K562 (cell line): Measurements from ENCODE around the gene GALM. TPM values are rescaled to one million over a fixed set of nuclear protein-coding genes. Genes with fewer than 3 reads are reported as not detected.

ENCODE experiments used
- DNMT1 ChIP-seq: fragments of 450-650 bp; IDR thresholded peaks from 2 replicates; pipeline ENCODE4 v1.6.1; 2016; ENCODE audit warnings: antibody characterized with exemption, mild to moderate bottlenecking
- ELF2 ChIP-seq: fragments of 250-450 bp; sonication (Bioruptor Pico); IDR thresholded peaks from 2 replicates; pipeline ENCODE4 v1.5.0; 2021; ENCODE audit warnings: mild to moderate bottlenecking
- FOXK1 ChIP-seq: sonication (generic); formaldehyde crosslinking; IDR thresholded peaks from 2 replicates; pipeline ENCODE4 v1.8.0; 2022; ENCODE audit warnings: missing genetic modification reagents, mild to moderate bottlenecking, borderline replicate concordance
- HDAC3 ChIP-seq: fragments of 450-650 bp; IDR thresholded peaks from 2 replicates; pipeline ENCODE4 v1.6.1; 2018; ENCODE audit warnings: borderline replicate concordance, mild to moderate bottlenecking, moderate library complexity; ENCODE audit not compliant: partially characterized antibody
- MCM3 ChIP-seq: fragments of 450-650 bp; IDR thresholded peaks from 2 replicates; pipeline ENCODE4 v1.6.1; 2016
- MTA3 ChIP-seq: fragments of 450-650 bp; formaldehyde crosslinking; IDR thresholded peaks from 2 replicates; pipeline ENCODE4 v1.6.1; 2017; ENCODE audit warnings: mild to moderate bottlenecking, borderline replicate concordance
- TOE1 ChIP-seq, 2 experiments: fragments of 450-650 bp in 1 of 2; sonication (generic) in 1 of 2; formaldehyde crosslinking in 1 of 2; IDR thresholded peaks; 2 replicates each; pipeline versions ENCODE4 v1.7.1 to v1.8.0; 2016 to 2022; ENCODE audit warnings: borderline replicate concordance in 2 of 2, mild to moderate bottlenecking in 2 of 2, antibody characterized with exemption in 1 of 2, inconsistent platforms in 1 of 2, low read depth in 1 of 2, missing genetic modification reagents in 1 of 2, moderate library complexity in 1 of 2
- WHSC1 ChIP-seq: IDR thresholded peaks from one replicate; pipeline ENCODE4 v1.6.1; 2012; ENCODE audit warnings: low read length, control low read depth, inconsistent platforms
- YY1 ChIP-seq, 3 experiments: IDR thresholded peaks; 2 replicates each; pipeline ENCODE4 v1.6.1; 2011; ENCODE audit warnings: low read length in 2 of 3, mild to moderate bottlenecking in 2 of 3, moderate library complexity in 2 of 3, borderline replicate concordance in 1 of 3, control low read depth in 1 of 3, low read depth in 1 of 3; ENCODE audit not compliant: insufficient read depth in 3 of 3, insufficient replicate concordance in 2 of 3, control insufficient read depth in 1 of 3, insufficient read length in 1 of 3; ENCODE audit errors: extremely low read depth in 1 of 3
- ZFP30 ChIP-seq: fragments of 250-450 bp; sonication (Bioruptor Pico); IDR thresholded peaks from 2 replicates; pipeline ENCODE4 v1.8.0; 2022; ENCODE audit warnings: moderate library complexity, mild to moderate bottlenecking, inconsistent platforms, borderline replicate concordance
- polyA plus RNA-seq, 8 experiments: library from polyadenylated mRNA; depleted of rRNA in 4 of 8; stranded (reverse) in 5 of 8; unstranded in 3 of 8; fragments of >200 nt; fragmentation: Nextera tagmentation in 2 of 8; fragmentation: Illumina TruSeq in 1 of 8; extraction: Ambion mirVana in 2 of 8; extraction: Trizol in 1 of 8; gene quantifications; 2 replicates each; pipeline versions ENCODE4 v1.2.1 to v1.2.3, GENCODE V29; 2011 to 2014; ENCODE audit warnings: inconsistent platforms in 1 of 8, missing spikeins in 1 of 8
- total RNA-seq, 7 experiments: library from RNA; depleted of rRNA in 6 of 7; stranded (reverse); fragments of >200 nt in 6 of 7; fragmentation: Illumina TruSeq in 2 of 7; extraction: Trizol in 2 of 7; gene quantifications; 2 replicates each; pipeline versions ENCODE4 v1.2.1 to v1.2.3, GENCODE V29; 2011 to 2021; ENCODE audit warnings: low replicate concordance in 1 of 7
- TF ChIP-seq, protein P1 (sequence below): sonication (generic); formaldehyde crosslinking; IDR thresholded peaks from 2 replicates; pipeline ENCODE4 v1.8.0; 2023; ENCODE audit warnings: missing genetic modification reagents, mild to moderate bottlenecking, borderline replicate concordance
- TF ChIP-seq, protein P2 (sequence below): fragments of 450-650 bp; formaldehyde crosslinking; IDR thresholded peaks from 2 replicates; pipeline ENCODE4 v1.4.0; 2022; ENCODE audit warnings: mild to moderate bottlenecking, moderate library complexity
- TF ChIP-seq, protein P3 (sequence below): sonication (generic); formaldehyde crosslinking; IDR thresholded peaks from 2 replicates; pipeline ENCODE4 v1.8.1; 2023; ENCODE audit warnings: mild to moderate bottlenecking, missing genetic modification reagents
- TF ChIP-seq, protein P4 (sequence below): sonication (generic); formaldehyde crosslinking; IDR thresholded peaks from 2 replicates; pipeline ENCODE4 v1.8.0; 2022; ENCODE audit warnings: mild to moderate bottlenecking, missing genetic modification reagents

Gene GALM
- total and polyA plus RNA-seq, 9 of the 15 experiments (the other 6 are each of a cell fraction or from before 2014, with no cell fraction given), result 22.1 to 51.7 (median 27.9) TPM

DNA sequence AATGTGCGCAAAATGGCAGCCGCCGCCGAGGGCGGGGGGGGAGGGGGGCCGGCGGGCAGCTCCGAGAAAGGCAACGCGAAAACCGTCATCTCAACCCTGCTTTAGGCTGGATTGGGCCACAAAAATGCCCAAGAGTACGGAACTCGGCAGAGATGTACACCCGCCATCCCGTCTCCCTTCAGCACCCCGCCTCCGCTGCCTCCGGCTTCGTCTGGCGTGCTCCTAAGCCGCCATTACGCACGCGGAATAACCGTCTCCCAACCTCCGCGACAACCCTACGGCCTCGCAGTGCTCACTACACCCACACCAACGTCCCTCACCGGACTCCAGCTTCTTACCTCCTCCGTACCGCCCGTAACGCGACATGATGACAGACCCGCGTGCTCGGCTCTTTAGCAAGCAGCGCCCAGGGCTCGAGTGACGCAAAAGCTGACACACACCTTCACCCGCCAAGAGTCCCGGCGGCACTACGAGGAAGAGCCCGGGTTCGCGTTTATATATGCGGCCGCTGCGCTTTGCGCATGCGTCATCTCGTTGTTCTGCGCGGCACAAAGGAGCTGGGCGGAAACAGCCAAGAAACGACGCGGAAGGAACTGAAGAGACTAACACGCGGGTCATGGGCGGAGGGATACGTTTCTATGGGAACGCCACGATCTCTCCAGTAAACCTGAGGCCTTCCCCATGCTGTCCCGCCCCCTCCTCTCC lies 85.1 kb downstream of the GALM start, which contains the start of gene SRSF7 (continued):
- TF ChIP-seq, protein P1, sequence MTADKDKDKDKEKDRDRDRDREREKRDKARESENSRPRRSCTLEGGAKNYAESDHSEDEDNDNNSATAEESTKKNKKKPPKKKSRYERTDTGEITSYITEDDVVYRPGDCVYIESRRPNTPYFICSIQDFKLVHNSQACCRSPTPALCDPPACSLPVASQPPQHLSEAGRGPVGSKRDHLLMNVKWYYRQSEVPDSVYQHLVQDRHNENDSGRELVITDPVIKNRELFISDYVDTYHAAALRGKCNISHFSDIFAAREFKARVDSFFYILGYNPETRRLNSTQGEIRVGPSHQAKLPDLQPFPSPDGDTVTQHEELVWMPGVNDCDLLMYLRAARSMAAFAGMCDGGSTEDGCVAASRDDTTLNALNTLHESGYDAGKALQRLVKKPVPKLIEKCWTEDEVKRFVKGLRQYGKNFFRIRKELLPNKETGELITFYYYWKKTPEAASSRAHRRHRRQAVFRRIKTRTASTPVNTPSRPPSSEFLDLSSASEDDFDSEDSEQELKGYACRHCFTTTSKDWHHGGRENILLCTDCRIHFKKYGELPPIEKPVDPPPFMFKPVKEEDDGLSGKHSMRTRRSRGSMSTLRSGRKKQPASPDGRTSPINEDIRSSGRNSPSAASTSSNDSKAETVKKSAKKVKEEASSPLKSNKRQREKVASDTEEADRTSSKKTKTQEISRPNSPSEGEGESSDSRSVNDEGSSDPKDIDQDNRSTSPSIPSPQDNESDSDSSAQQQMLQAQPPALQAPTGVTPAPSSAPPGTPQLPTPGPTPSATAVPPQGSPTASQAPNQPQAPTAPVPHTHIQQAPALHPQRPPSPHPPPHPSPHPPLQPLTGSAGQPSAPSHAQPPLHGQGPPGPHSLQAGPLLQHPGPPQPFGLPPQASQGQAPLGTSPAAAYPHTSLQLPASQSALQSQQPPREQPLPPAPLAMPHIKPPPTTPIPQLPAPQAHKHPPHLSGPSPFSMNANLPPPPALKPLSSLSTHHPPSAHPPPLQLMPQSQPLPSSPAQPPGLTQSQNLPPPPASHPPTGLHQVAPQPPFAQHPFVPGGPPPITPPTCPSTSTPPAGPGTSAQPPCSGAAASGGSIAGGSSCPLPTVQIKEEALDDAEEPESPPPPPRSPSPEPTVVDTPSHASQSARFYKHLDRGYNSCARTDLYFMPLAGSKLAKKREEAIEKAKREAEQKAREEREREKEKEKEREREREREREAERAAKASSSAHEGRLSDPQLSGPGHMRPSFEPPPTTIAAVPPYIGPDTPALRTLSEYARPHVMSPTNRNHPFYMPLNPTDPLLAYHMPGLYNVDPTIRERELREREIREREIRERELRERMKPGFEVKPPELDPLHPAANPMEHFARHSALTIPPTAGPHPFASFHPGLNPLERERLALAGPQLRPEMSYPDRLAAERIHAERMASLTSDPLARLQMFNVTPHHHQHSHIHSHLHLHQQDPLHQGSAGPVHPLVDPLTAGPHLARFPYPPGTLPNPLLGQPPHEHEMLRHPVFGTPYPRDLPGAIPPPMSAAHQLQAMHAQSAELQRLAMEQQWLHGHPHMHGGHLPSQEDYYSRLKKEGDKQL (CRISPR knock-in tag), result 0 out of 2 replicates have a peak, but pooled peaks have one; percentile 96
- no peak for TF ChIP-seq WHSC1
- TF ChIP-seq YY1 (IDR thresholded peaks at IDR 0.05; ENCODE audit: borderline replicate concordance in 1 of 3, control insufficient read depth in 1 of 3, extremely low read depth in 1 of 3, insufficient read depth in 3 of 3, insufficient read length in 1 of 3, insufficient replicate concordance in 2 of 3, low read depth in 1 of 3, low read length in 2 of 3), result peak; percentile 63 to 94 (median 91)
- TF ChIP-seq MTA3, result peak; percentile 99
- TF ChIP-seq, protein P2, sequence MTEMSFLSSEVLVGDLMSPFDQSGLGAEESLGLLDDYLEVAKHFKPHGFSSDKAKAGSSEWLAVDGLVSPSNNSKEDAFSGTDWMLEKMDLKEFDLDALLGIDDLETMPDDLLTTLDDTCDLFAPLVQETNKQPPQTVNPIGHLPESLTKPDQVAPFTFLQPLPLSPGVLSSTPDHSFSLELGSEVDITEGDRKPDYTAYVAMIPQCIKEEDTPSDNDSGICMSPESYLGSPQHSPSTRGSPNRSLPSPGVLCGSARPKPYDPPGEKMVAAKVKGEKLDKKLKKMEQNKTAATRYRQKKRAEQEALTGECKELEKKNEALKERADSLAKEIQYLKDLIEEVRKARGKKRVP (CRISPR knock-in tag), result peak; percentile 70
- peak; percentile 31 for TF ChIP-seq HDAC3
- TF ChIP-seq ZFP30 (CRISPR knock-in tag), result peak; percentile 78; the same call in 1 of the 2 replicates
- TF ChIP-seq, protein P3, sequence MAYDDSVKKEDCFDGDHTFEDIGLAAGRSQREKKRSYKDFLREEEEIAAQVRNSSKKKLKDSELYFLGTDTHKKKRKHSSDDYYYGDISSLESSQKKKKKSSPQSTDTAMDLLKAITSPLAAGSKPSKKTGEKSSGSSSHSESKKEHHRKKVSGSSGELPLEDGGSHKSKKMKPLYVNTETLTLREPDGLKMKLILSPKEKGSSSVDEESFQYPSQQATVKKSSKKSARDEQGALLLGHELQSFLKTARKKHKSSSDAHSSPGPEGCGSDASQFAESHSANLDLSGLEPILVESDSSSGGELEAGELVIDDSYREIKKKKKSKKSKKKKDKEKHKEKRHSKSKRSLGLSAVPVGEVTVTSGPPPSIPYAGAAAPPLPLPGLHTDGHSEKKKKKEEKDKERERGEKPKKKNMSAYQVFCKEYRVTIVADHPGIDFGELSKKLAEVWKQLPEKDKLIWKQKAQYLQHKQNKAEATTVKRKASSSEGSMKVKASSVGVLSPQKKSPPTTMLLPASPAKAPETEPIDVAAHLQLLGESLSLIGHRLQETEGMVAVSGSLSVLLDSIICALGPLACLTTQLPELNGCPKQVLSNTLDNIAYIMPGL (CRISPR knock-in tag), result peak; percentile 96
- TF ChIP-seq ELF2 (CRISPR knock-in tag), result peak; percentile 85
- TF ChIP-seq TOE1 (IDR thresholded peaks at IDR 0.05; ENCODE audit: borderline replicate concordance), result peak; percentile 85
- TF ChIP-seq TOE1 (CRISPR knock-in tag; IDR thresholded peaks at IDR 0.05; ENCODE audit: borderline replicate concordance, low read depth), result peak; percentile 99
- TF ChIP-seq, protein P4, sequence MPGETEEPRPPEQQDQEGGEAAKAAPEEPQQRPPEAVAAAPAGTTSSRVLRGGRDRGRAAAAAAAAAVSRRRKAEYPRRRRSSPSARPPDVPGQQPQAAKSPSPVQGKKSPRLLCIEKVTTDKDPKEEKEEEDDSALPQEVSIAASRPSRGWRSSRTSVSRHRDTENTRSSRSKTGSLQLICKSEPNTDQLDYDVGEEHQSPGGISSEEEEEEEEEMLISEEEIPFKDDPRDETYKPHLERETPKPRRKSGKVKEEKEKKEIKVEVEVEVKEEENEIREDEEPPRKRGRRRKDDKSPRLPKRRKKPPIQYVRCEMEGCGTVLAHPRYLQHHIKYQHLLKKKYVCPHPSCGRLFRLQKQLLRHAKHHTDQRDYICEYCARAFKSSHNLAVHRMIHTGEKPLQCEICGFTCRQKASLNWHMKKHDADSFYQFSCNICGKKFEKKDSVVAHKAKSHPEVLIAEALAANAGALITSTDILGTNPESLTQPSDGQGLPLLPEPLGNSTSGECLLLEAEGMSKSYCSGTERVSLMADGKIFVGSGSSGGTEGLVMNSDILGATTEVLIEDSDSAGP (CRISPR knock-in tag), result peak; percentile 78
- peak; percentile 73; the same call in 1 of the 2 replicates for TF ChIP-seq DNMT1
- no peak for TF ChIP-seq MCM3
- TF ChIP-seq FOXK1 (CRISPR knock-in tag), result peak; percentile 99
